Activated T-helper 17 cell treated with anti-CD3 and anti-CD28 coated beads, Interleukin-2, amount 50 U/mL, for 72 hours (primary cell): ENCODE data around the gene EPS8L3. TPM values are rescaled to one million over a fixed set of nuclear protein-coding genes. Genes with fewer than 3 reads are reported as not detected.
"Not testable (repeated sequence)": the region's sequence is repeated elsewhere in the genome, so short reads cannot be mapped to it uniquely, and the experiment has no call there.

Experiments
- ATAC-seq: fragments of 150-1000 bp; cut with Tn5 transposase; replicated peaks from 2 replicates; pipeline ENCODE4 v1.10.0; 2021; ENCODE audit warnings: mild to moderate bottlenecking, moderate library complexity
- H3K27ac Mint-ChIP-seq: one replicate; pipeline ENCODE4 v1.8.0; 2022; ENCODE audit warnings: mixed read lengths
- H3K27me3 Mint-ChIP-seq: one replicate; pipeline ENCODE4 v1.8.0; 2022; ENCODE audit warnings: mixed read lengths
- H3K36me3 Mint-ChIP-seq: one replicate; pipeline ENCODE4 v1.8.0; 2022; ENCODE audit warnings: low read depth, mild to moderate bottlenecking, mixed read lengths
- H3K4me1 Mint-ChIP-seq: one replicate; pipeline ENCODE4 v1.8.0; 2022; ENCODE audit warnings: mixed read lengths
- H3K4me3 Mint-ChIP-seq: one replicate; pipeline ENCODE4 v1.8.0; 2022; ENCODE audit warnings: mild to moderate bottlenecking, mixed read lengths
- H3K9me3 Mint-ChIP-seq: one replicate; pipeline ENCODE4 v1.8.0; 2022; ENCODE audit warnings: mixed read lengths
- total RNA-seq, 2 donors: library from RNA; stranded (reverse); gene quantifications; one replicate each; pipeline ENCODE4 v1.2.3, GENCODE V29; 2022

EPS8L3 gene
- total RNA-seq, 2 donors from 2014 or later: not detected

DNA sequence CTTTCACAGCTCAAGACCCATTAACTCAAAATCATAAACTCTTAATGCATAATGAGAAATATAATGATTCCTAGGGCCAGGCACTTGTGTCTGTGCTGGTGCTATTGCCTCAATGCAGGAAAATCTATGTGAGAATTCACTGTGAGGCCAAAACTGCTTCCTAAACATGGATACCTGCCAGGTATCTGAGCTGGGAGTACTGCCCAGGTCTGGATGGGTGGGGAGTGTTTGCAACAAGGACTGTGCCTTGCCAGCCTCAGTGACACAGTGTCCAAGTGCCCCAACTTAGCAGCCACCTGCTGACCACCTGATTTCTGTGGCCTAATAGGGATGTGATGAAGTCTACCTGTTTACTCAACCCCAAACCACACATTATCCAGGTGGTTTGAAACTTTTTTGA lies 53.9 kb downstream of the EPS8L3 start:
- H3K36me3 Mint-ChIP-seq: not testable (repeated sequence)
- H3K27me3 Mint-ChIP-seq: peaks cover 14% of the 10 kb centered on the region

DNA sequence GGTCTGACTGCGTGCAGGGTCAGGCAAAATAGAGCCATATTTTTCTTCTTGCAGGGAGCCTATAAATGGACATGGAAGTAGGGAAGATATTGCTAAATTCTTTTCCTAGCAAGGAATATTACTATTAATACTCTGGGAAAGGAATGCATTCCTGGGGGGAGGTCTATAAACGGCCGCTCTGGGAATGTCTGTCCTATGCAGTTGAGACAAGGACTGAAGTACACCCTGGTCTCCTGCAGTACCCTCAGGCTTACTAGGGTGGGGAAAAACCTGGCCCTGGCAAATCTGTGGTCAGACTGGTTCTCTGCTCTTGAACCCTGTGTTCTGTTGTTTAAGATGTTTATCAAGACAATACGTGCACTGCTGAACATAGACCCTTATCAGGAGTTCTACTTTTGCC lies 54.8 kb downstream of the EPS8L3 start:
- ATAC-seq, H3K4me3 Mint-ChIP-seq, H3K36me3 Mint-ChIP-seq, H3K27ac Mint-ChIP-seq, H3K9me3 Mint-ChIP-seq, H3K4me1 Mint-ChIP-seq: not testable (repeated sequence)
- peaks cover 14% of the 10 kb centered on the region for H3K27me3 Mint-ChIP-seq

More for the DNA sequence above, 53.9 kb downstream of the EPS8L3 start:
- not testable (repeated sequence) for H3K4me1 Mint-ChIP-seq, H3K4me3 Mint-ChIP-seq, H3K27ac Mint-ChIP-seq, ATAC-seq, H3K9me3 Mint-ChIP-seq

DNA sequence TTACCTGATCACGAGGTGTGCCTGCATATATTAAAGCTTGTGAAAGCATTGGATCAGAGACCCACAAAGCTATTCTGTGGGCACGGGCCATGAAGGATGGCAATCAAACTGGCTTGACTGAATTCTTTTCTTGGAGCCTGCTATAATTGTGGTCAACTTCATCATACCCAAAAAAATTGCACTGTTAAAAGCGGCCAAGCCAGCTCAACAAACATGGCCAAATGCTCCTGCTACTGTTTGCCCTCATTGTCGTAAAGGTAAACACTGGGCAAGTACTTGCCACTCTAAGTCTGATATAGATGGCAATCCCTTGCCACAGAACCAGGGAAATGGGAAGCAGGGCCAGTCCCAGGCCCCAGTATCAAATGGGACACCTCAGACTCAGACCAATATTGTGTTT lies 58.3 kb downstream of the EPS8L3 start:
- H3K4me1 Mint-ChIP-seq: no peaks in the 10 kb centered on the region
- H3K4me3 Mint-ChIP-seq: no peak overlapping the region
- H3K9me3 Mint-ChIP-seq: peaks cover 3% of the 10 kb centered on the region
- H3K36me3 Mint-ChIP-seq: no peaks in the 10 kb centered on the region
- H3K27me3 Mint-ChIP-seq: peaks cover 7% of the 10 kb centered on the region
- H3K27ac Mint-ChIP-seq: no peak overlapping the region
- no peak for ATAC-seq

DNA sequence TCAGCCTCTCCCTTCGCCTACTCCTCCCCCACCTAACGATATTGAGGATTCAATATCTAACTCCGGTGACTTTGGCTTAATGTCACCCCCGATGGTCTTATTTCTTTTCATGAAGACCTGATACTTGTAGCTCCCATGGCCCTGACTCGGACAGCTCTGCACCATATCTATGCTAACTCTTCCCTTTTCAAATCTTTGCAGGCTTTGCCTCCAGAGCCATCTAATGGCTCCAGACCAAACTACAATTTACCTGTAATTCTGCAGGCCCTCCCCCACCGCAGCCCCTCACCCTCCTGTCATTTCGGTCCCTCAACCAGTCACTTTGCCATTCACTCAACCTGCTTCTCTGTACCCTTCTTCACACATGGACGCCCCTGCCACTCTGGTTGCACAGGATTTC lies 59.5 kb downstream of the EPS8L3 start:
- Mint-ChIP-seq H3K36me3 (no peaks in the 10 kb centered on the region), H3K9me3 (peaks cover 3% of the 10 kb centered on the region), H3K27me3 (peaks cover 7% of the 10 kb centered on the region), H3K4me1 (no peaks in the 10 kb centered on the region), H3K4me3 (no peak overlapping the region), H3K27ac (no peak overlapping the region)
- no peak for ATAC-seq

DNA sequence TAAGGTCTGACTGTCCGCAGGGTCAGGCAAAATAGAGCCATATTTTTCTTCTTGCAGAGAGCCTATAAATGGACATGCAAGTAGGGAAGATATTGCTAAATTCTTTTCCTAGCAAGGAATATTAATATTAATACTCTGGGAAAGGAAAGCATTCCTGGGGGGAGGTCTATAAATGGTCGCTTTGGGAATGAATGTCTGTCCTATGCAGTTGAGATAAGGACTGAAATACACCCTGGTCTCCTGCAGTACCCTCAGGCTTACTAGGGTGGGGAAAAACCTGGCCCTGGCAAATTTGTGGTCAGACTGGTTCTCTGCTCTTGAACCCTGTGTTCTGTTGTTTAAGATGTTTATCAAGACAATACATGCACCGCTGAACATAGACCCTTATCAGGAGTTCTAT lies 60.8 kb downstream of the EPS8L3 start:
- not testable (repeated sequence) for H3K4me3 Mint-ChIP-seq, H3K27me3 Mint-ChIP-seq, H3K4me1 Mint-ChIP-seq, H3K36me3 Mint-ChIP-seq, H3K9me3 Mint-ChIP-seq, ATAC-seq, H3K27ac Mint-ChIP-seq

Other genes with a start within 250 kb of the EPS8L3 start
- gene GPR61, start 224.1 kb downstream of the EPS8L3 start, total RNA-seq: under 1 TPM in 1 of 2 donors, not detected in 1; 0.45 TPM
- gene GNAI3, start 215.3 kb downstream of the EPS8L3 start, total RNA-seq: 10 to 100 TPM in 1 of 2 donors, 1 to 10 TPM in 1; 10.0 to 11.6 TPM
- under 1 TPM; 0.32 to 0.54 TPM for gene GNAT2, start 144.3 kb downstream of the EPS8L3 start, total RNA-seq
- 100 to 1,000 TPM in 1 of 2 donors, 10 to 100 TPM in 1; 97.1 to 135 TPM for gene AMPD2, start 144.1 kb downstream of the EPS8L3 start, total RNA-seq
- 10 to 100 TPM; 16.2 to 20.1 TPM for gene GSTM4, start 107.8 kb downstream of the EPS8L3 start, total RNA-seq
- 10 to 100 TPM; 18.5 to 27.5 TPM for gene GSTM2, start 95.9 kb downstream of the EPS8L3 start, total RNA-seq
- 10 to 100 TPM in 1 of 2 donors, not detected in 1; 86.5 TPM for gene GSTM1, start 76.1 kb downstream of the EPS8L3 start, total RNA-seq
- gene GSTM5, start 51.7 kb downstream of the EPS8L3 start, total RNA-seq: not detected
- 10 to 100 TPM in 1 of 2 donors, 1 to 10 TPM in 1; 8.9 to 30.2 TPM for gene GSTM3, start 22.9 kb downstream of the EPS8L3 start, total RNA-seq
- 10 to 100 TPM; 46.8 to 95.4 TPM for gene CSF1, start 146.9 kb upstream of the EPS8L3 start, total RNA-seq
- 10 to 100 TPM; 60.1 to 80.8 TPM for gene AHCYL1, start 220.8 kb upstream of the EPS8L3 start, total RNA-seq